ENCODE data around the gene GRIK1.

DNA sequence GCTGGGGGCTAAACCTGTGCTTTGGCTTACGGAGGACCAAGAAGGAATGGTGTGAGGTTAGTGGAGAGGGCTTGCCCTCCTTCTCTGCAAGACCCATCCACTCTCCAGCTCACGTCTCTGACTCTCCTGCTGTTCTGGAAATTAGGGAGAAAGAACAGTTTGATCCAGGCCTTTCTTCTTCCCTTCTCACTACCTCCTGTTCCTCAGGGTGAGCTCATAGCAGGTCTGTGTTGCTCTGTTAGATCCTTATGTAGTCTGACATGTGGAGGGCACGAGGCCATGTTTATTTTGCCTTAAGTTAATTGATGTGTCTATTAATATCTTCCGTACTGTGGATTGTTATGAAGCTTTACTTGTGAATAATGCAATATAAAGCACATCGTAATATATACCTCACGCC, 315.0 kb downstream of the GRIK1 start:
- TF ChIP-seq CTCF (IDR thresholded peaks at IDR 0.05) (no peak), EP300 (IDR thresholded peaks at IDR 0.05; ENCODE audit: low read depth) (no peak), POLR2A (IDR thresholded peaks at IDR 0.05) (no peak), POLR2AphosphoS5 (IDR thresholded peaks at IDR 0.05) (no peak)
